ENCODE measurements around the gene PLEKHJ1.
"Not testable (repeated sequence)": the region's sequence is repeated elsewhere in the genome, so short reads cannot be mapped to it uniquely, and the experiment has no call there.

The PLEKHJ1 gene

DNA sequence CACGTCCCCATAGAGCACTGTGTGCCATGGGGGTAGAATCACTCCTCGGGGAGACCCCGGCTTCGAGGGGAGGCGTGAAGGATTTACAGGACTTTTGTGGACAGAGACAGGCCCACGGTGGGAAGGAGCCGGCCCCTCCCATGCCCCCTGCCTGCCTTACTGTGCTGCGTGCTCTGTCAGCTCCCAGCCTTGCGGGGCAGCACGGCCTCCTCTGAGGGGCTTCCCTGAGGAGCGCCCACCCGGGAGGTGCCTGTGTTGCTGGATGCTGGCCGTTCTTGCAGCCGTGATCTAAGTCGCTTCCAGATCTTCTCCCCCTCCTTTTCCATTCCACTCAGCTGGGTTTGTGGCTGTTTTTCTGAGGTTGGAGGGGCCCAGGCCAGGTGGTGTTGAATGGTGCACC lies 29.1 kb downstream of the PLEKHJ1 start:
- Histone ChIP-seq H3K4me1 (ENCODE audit: low read length) (no peaks in the 10 kb centered on the region), H2AFZ (ENCODE audit: low read depth, low read length) (no peak overlapping the region), H4K20me1 (ENCODE audit: insufficient read depth, low read length) (peaks cover 12% of the 10 kb centered on the region), H3K9ac (ENCODE audit: low read length) (no peak overlapping the region), H3K79me2 (ENCODE audit: low read length) (no peaks in the 10 kb centered on the region), H3K27ac (ENCODE audit: low read length) (no peak overlapping the region), H3K36me3 (replicated peaks; ENCODE audit: low read depth, low read length) (peaks cover 54% of the 10 kb centered on the region), H3K9me3 (ENCODE audit: insufficient read depth, low read length) (no peaks in the 10 kb centered on the region), H3K27me3 (ENCODE audit: low read depth, low read length) (no peaks in the 10 kb centered on the region), H3K4me2 (ENCODE audit: low read length) (no peak overlapping the region), H3K4me3 (ENCODE audit: low read length) (no peak overlapping the region)
- no peak for TF ChIP-seq EZH2phosphoT487 (IDR thresholded peaks at IDR 0.05; ENCODE audit: low read depth)

- Histone ChIP-seq H3K4me3 (ENCODE audit: low read length) (no peak overlapping the region), H3K4me2 (ENCODE audit: low read length) (no peak overlapping the region), H3K79me2 (ENCODE audit: low read length) (peaks cover 24% of the 10 kb centered on the region), H3K9me3 (ENCODE audit: insufficient read depth, low read length) (no peaks in the 10 kb centered on the region), H2AFZ (ENCODE audit: low read depth, low read length) (no peak overlapping the region), H4K20me1 (ENCODE audit: insufficient read depth, low read length) (peaks cover 34% of the 10 kb centered on the region), H3K27ac (ENCODE audit: low read length) (no peak overlapping the region), H3K36me3 (replicated peaks; ENCODE audit: low read depth, low read length) (peaks cover 30% of the 10 kb centered on the region), H3K27me3 (ENCODE audit: low read depth, low read length) (no peaks in the 10 kb centered on the region), H3K9ac (ENCODE audit: low read length) (no peak overlapping the region), H3K4me1 (ENCODE audit: low read length) (no peaks in the 10 kb centered on the region)
- TF ChIP-seq, protein P1, sequence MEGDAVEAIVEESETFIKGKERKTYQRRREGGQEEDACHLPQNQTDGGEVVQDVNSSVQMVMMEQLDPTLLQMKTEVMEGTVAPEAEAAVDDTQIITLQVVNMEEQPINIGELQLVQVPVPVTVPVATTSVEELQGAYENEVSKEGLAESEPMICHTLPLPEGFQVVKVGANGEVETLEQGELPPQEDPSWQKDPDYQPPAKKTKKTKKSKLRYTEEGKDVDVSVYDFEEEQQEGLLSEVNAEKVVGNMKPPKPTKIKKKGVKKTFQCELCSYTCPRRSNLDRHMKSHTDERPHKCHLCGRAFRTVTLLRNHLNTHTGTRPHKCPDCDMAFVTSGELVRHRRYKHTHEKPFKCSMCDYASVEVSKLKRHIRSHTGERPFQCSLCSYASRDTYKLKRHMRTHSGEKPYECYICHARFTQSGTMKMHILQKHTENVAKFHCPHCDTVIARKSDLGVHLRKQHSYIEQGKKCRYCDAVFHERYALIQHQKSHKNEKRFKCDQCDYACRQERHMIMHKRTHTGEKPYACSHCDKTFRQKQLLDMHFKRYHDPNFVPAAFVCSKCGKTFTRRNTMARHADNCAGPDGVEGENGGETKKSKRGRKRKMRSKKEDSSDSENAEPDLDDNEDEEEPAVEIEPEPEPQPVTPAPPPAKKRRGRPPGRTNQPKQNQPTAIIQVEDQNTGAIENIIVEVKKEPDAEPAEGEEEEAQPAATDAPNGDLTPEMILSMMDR (IDR thresholded peaks at IDR 0.05; ENCODE audit: low read depth, low read length), result no peak
- TF ChIP-seq EZH2phosphoT487 (IDR thresholded peaks at IDR 0.05; ENCODE audit: low read depth), result no peak
Measured at GRCh38 chr19:2202366-2202765, 33.8 kb downstream of the PLEKHJ1 start.

- Histone ChIP-seq H3K27ac (ENCODE audit: low read length) (no peak overlapping the region), H3K9ac (ENCODE audit: low read length) (no peak overlapping the region), H3K79me2 (ENCODE audit: low read length) (peaks cover 32% of the 10 kb centered on the region)
Measured at GRCh38 chr19:2201473-2202148, 34.5 kb downstream of the PLEKHJ1 start.

DNA sequence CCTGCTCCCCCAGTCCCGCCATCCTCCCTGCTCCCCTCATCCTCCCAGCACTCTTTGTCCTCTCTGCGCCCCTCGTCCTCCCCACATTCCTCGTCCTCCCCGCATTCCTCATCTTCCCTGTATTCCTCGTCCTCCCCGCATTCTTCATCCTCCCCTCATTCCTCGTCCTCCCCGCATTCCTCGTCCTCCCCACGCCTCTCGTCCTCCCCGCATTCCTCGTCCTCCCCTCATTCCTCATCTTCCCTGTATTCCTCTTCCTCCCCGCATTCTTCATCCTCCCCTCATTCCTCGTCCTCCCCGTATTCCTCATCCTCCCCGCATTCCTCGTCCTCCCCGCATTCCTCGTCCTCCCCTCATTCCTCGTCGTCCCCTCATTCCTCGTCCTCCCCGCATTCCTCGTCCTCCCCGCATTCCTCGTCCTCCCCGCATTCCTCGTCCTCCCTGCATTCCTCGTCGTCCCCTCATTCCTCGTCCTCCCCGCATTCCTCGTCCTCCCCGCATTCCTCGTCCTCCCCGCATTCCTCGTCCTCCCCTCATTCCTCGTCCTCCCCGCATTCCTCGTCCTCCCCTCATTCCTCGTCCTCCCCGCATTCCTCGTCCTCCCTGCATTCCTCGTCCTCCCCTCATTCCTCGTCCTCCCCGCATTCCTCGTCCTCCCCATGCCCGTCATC lies 35.4 kb downstream of the PLEKHJ1 start:
- not testable (repeated sequence) for H3K4me1 ChIP-seq (ENCODE audit: low read length); H3K9ac ChIP-seq (ENCODE audit: low read length); H2AFZ ChIP-seq (ENCODE audit: low read depth, low read length); H3K4me2 ChIP-seq (ENCODE audit: low read length); H3K27ac ChIP-seq (ENCODE audit: low read length); H3K27me3 ChIP-seq (ENCODE audit: low read depth, low read length); H3K9me3 ChIP-seq (ENCODE audit: insufficient read depth, low read length); H3K4me3 ChIP-seq (ENCODE audit: low read length)
- peaks cover 46% of the 10 kb centered on the region for H4K20me1 ChIP-seq (ENCODE audit: insufficient read depth, low read length)
- H3K36me3 ChIP-seq (replicated peaks; ENCODE audit: low read depth, low read length), result peaks cover 24% of the 10 kb centered on the region
- H3K79me2 ChIP-seq (ENCODE audit: low read length), result peaks cover 33% of the 10 kb centered on the region

More at GRCh38 chr19:2201473-2202148, 34.5 kb downstream of the PLEKHJ1 start:
- Histone ChIP-seq H2AFZ (ENCODE audit: low read depth, low read length) (no peak overlapping the region), H3K4me1 (ENCODE audit: low read length) (no peaks in the 10 kb centered on the region), H3K4me2 (ENCODE audit: low read length) (no peak overlapping the region), H3K9me3 (ENCODE audit: insufficient read depth, low read length) (no peaks in the 10 kb centered on the region), H3K27me3 (ENCODE audit: low read depth, low read length) (no peaks in the 10 kb centered on the region), H4K20me1 (ENCODE audit: insufficient read depth, low read length) (peaks cover 42% of the 10 kb centered on the region), H3K36me3 (replicated peaks; ENCODE audit: low read depth, low read length) (peaks cover 24% of the 10 kb centered on the region), H3K4me3 (ENCODE audit: low read length) (no peak overlapping the region)
- no peak for TF ChIP-seq EZH2phosphoT487 (IDR thresholded peaks at IDR 0.05; ENCODE audit: low read depth)
- TF ChIP-seq, protein P1 (IDR thresholded peaks at IDR 0.05; ENCODE audit: low read depth, low read length), result no peak
